OCI-LY1 (cell line): ENCODE results near the gene CLCNKB.
"Not testable (repeated sequence)": the region's sequence is repeated elsewhere in the genome, so short reads cannot be mapped to it uniquely, and the experiment has no call there.

Source experiments
- H2AFZ ChIP-seq: fragments of 200-600 bp; sonication (generic), shearing (Covaris generic); 2 replicates; pipeline ENCODE4 v1.6.0; 2014; ENCODE audit warnings: antibody characterized with exemption, mild to moderate bottlenecking, low read length
- H3F3A ChIP-seq: fragments of 200-600 bp; sonication (generic), shearing (Covaris generic); 2 replicates; pipeline ENCODE4 v1.6.0; 2014; ENCODE audit warnings: mild to moderate bottlenecking, antibody characterized with exemption, low read length, moderate library complexity; ENCODE audit not compliant: insufficient read depth
- H3K27ac ChIP-seq: fragments of 200-600 bp; sonication (generic); 2 replicates; pipeline ENCODE4 v1.5.1; 2014; ENCODE audit warnings: low read length, mixed run types, mild to moderate bottlenecking, low read depth; ENCODE audit not compliant: poor library complexity, severe bottlenecking
- H3K27me3 ChIP-seq: fragments of 200-600 bp; sonication (generic); 2 replicates; pipeline ENCODE4 v1.6.0; 2014; ENCODE audit warnings: antibody characterized with exemption, mild to moderate bottlenecking, low read length, moderate library complexity; ENCODE audit not compliant: insufficient read depth
- H3K36me3 ChIP-seq: fragments of 200-600 bp; sonication (generic); 2 replicates; pipeline ENCODE4 v1.6.1; 2014; ENCODE audit warnings: mild to moderate bottlenecking, antibody characterized with exemption, low read length, moderate library complexity, mixed read lengths; ENCODE audit not compliant: insufficient read depth
- H3K4me1 ChIP-seq: fragments of 200-600 bp; sonication (generic); 2 replicates; pipeline ENCODE4 v1.5.1; 2014; ENCODE audit warnings: mild to moderate bottlenecking, low read length, moderate library complexity; ENCODE audit not compliant: insufficient read depth, severe bottlenecking
- H3K4me2 ChIP-seq: fragments of 200-600 bp; sonication (generic), shearing (Covaris generic); 2 replicates; pipeline ENCODE4 v1.6.1; 2014; ENCODE audit warnings: low read length
- H3K4me3 ChIP-seq: fragments of 200-600 bp; sonication (generic); 2 replicates; pipeline ENCODE4 v1.5.1; 2014; ENCODE audit warnings: low read length, low read depth, mild to moderate bottlenecking, mixed read lengths; ENCODE audit not compliant: poor library complexity, severe bottlenecking
- H3K79me2 ChIP-seq: fragments of 200-600 bp; shearing (Covaris generic); 2 replicates; pipeline ENCODE4 v1.6.1; 2016; ENCODE audit warnings: mixed run types, low read length, mixed read lengths; ENCODE audit not compliant: insufficient read depth
- H3K9ac ChIP-seq: fragments of 200-600 bp; sonication (generic), shearing (Covaris generic); 2 replicates; pipeline ENCODE4 v1.6.1; 2014; ENCODE audit warnings: mild to moderate bottlenecking, low read length, mixed read lengths
- H3K9me2 ChIP-seq: fragments of 200-600 bp; sonication (generic), shearing (Covaris generic); 2 replicates; pipeline ENCODE4 v1.6.1; 2014; ENCODE audit warnings: low read depth, mild to moderate bottlenecking, low read length, mixed read lengths
- H3K9me3 ChIP-seq: fragments of 200-600 bp; shearing (Covaris generic); 2 replicates; pipeline ENCODE4 v1.6.1; 2014; ENCODE audit warnings: low read length, mixed read lengths
- H4K20me1 ChIP-seq: fragments of 200-600 bp; sonication (generic), shearing (Covaris generic); 2 replicates; pipeline ENCODE4 v1.6.0; 2016; ENCODE audit warnings: mild to moderate bottlenecking, low read length; ENCODE audit not compliant: insufficient read depth
- CTCF ChIP-seq: fragments of 200-600 bp; sonication (generic), shearing (Covaris generic); IDR thresholded peaks from 2 replicates; pipeline ENCODE4 v1.5.1; 2017; ENCODE audit warnings: mild to moderate bottlenecking, antibody characterized with exemption, low read length, moderate library complexity, mixed read lengths
- EZH2 ChIP-seq: fragments of 200-600 bp; sonication (generic), shearing (Covaris generic); IDR thresholded peaks from 2 replicates; pipeline ENCODE4 v1.8.0; 2017; ENCODE audit warnings: borderline replicate concordance, mixed run types, mild to moderate bottlenecking, antibody characterized with exemption, low read length, moderate library complexity, mixed read lengths

The CLCNKB gene

GRCh38 chr1:15997076-15997585 is 46.5 kb upstream of the CLCNKB start:
- H3K9ac ChIP-seq = no peak overlapping the region
- H3F3A ChIP-seq = no peaks in the 10 kb centered on the region
- H3K27me3 ChIP-seq = peaks cover 12% of the 10 kb centered on the region; the same call in 1 of the 2 replicates
- H2AFZ ChIP-seq = no peak overlapping the region
- no peaks in the 10 kb centered on the region for H3K9me3 ChIP-seq
- TF ChIP-seq CTCF (no peak), EZH2 (no peak)
- H3K79me2 ChIP-seq = no peaks in the 10 kb centered on the region
- H4K20me1 ChIP-seq = no peaks in the 10 kb centered on the region
- no peaks in the 10 kb centered on the region for H3K36me3 ChIP-seq
- H3K4me3 ChIP-seq = no peak overlapping the region
- no peak overlapping the region for H3K27ac ChIP-seq
- H3K4me2 ChIP-seq = no peak overlapping the region
- no peaks in the 10 kb centered on the region for H3K9me2 ChIP-seq
- no peaks in the 10 kb centered on the region for H3K4me1 ChIP-seq

GRCh38 chr1:15997637-15998280 is 45.8 kb upstream of the CLCNKB start:
- no peaks in the 10 kb centered on the region for H3K9me2 ChIP-seq
- TF ChIP-seq EZH2 (no peak), CTCF (no peak)
- H3K4me3 ChIP-seq = no peak overlapping the region
- peaks cover 11% of the 10 kb centered on the region; the same call in 1 of the 2 replicates for H3K27me3 ChIP-seq
- no peak overlapping the region for H3K9ac ChIP-seq
- no peak overlapping the region for H3K4me2 ChIP-seq
- no peaks in the 10 kb centered on the region for H3K36me3 ChIP-seq
- no peaks in the 10 kb centered on the region for H3K9me3 ChIP-seq
- H3K4me1 ChIP-seq = no peaks in the 10 kb centered on the region
- no peaks in the 10 kb centered on the region for H3K79me2 ChIP-seq
- no peaks in the 10 kb centered on the region for H4K20me1 ChIP-seq
- no peak overlapping the region for H3K27ac ChIP-seq
- H3F3A ChIP-seq = no peaks in the 10 kb centered on the region
- no peak overlapping the region for H2AFZ ChIP-seq

GRCh38 chr1:15998929-15999328 is 44.7 kb upstream of the CLCNKB start:
- TF ChIP-seq EZH2 (no peak), CTCF (no peak)
- peaks cover 4% of the 10 kb centered on the region; the same call in 1 of the 2 replicates for H3K27me3 ChIP-seq

GRCh38 chr1:16001274-16001673 is 42.3 kb upstream of the CLCNKB start:
- not testable (repeated sequence) for H3K79me2 ChIP-seq, H3K9ac ChIP-seq, H2AFZ ChIP-seq, H3K27me3 ChIP-seq, H3K9me3 ChIP-seq, H3K4me2 ChIP-seq, H3K27ac ChIP-seq, H3F3A ChIP-seq, H3K4me3 ChIP-seq, H4K20me1 ChIP-seq, H3K9me2 ChIP-seq, H3K36me3 ChIP-seq, H3K4me1 ChIP-seq

More at GRCh38 chr1:15998929-15999328, 44.7 kb upstream of the CLCNKB start:
- Histone ChIP-seq H3K9me2 (no peaks in the 10 kb centered on the region), H3K9ac (no peak overlapping the region), H3K27ac (no peak overlapping the region), H3K4me3 (no peak overlapping the region), H3K79me2 (no peaks in the 10 kb centered on the region), H3K4me1 (no peaks in the 10 kb centered on the region), H2AFZ (no peak overlapping the region), H4K20me1 (no peaks in the 10 kb centered on the region), H3K36me3 (no peaks in the 10 kb centered on the region), H3F3A (no peaks in the 10 kb centered on the region), H3K4me2 (no peak overlapping the region), H3K9me3 (no peaks in the 10 kb centered on the region)
